GM20431 (cell line): ENCODE results near the gene CLNK.

Source experiments
- in situ Hi-C: fragments of 300-500 bp; cut with MseI, MboI; formaldehyde crosslinking; loops from one replicate; pipeline ENCODE4 v1.15.0; 2020; ENCODE audit warnings: low sequenced_read_pairs; ENCODE audit not compliant: unreplicated experiment

CLNK gene

GRCh38 chr4:10466161-10466560, 218.4 kb downstream of the CLNK start:
- in situ Hi-C loops = no loop called here

- in situ Hi-C loops = no loop called here
These were observed 221.7 kb downstream of the CLNK start for GRCh38 chr4:10462876-10463275.

GRCh38 chr4:10461850-10462400, 222.6 kb downstream of the CLNK start:
- in situ Hi-C loops = no loop called here

GRCh38 chr4:10461091-10461849, 223.3 kb downstream of the CLNK start:
- in situ Hi-C loops = no loop called here

- in situ Hi-C loops = no loop called here
These were observed 224.1 kb downstream of the CLNK start for GRCh38 chr4:10460313-10461047.

- in situ Hi-C loops = no loop called here
These were observed 225.3 kb downstream of the CLNK start for GRCh38 chr4:10459305-10459704.

GRCh38 chr4:10458177-10458576, 226.4 kb downstream of the CLNK start:
- in situ Hi-C loops = no loop called here

- in situ Hi-C loops = no loop called here
These were observed 227.2 kb downstream of the CLNK start, which contains the start of gene ZNF518B for GRCh38 chr4:10457255-10457801. TSS of gene ZNF518B (minus strand) at chr4:10457426. CDS start at chr4:10446328, 11,098 bp downstream.

GRCh38 chr4:10456595-10457254, 227.8 kb downstream of the CLNK start:
- in situ Hi-C loops = no loop called here

GRCh38 chr4:10456260-10456594, 228.3 kb downstream of the CLNK start:
- in situ Hi-C loops = no loop called here

GRCh38 chr4:10455133-10455532, 229.4 kb downstream of the CLNK start:
- in situ Hi-C loops = no loop called here

GRCh38 chr4:10454726-10455125, 229.8 kb downstream of the CLNK start:
- in situ Hi-C loops = no loop called here

- in situ Hi-C loops = no loop called here
These were observed 230.4 kb downstream of the CLNK start for GRCh38 chr4:10454121-10454520.

- in situ Hi-C loops = no loop called here
These were observed 235.6 kb downstream of the CLNK start for GRCh38 chr4:10448991-10449390.

GRCh38 chr4:10442976-10443375, 241.6 kb downstream of the CLNK start:
- in situ Hi-C loops = no loop called here

- in situ Hi-C loops = no loop called here
These were observed 243.1 kb downstream of the CLNK start for GRCh38 chr4:10441512-10441911.

GRCh38 chr4:10438924-10439323, 245.6 kb downstream of the CLNK start:
- in situ Hi-C loops = no loop called here

- in situ Hi-C loops = no loop called here
These were observed 246.8 kb downstream of the CLNK start for GRCh38 chr4:10437735-10438134.
